ENCODE data around the gene ABHD17A.

The ABHD17A gene

DNA sequence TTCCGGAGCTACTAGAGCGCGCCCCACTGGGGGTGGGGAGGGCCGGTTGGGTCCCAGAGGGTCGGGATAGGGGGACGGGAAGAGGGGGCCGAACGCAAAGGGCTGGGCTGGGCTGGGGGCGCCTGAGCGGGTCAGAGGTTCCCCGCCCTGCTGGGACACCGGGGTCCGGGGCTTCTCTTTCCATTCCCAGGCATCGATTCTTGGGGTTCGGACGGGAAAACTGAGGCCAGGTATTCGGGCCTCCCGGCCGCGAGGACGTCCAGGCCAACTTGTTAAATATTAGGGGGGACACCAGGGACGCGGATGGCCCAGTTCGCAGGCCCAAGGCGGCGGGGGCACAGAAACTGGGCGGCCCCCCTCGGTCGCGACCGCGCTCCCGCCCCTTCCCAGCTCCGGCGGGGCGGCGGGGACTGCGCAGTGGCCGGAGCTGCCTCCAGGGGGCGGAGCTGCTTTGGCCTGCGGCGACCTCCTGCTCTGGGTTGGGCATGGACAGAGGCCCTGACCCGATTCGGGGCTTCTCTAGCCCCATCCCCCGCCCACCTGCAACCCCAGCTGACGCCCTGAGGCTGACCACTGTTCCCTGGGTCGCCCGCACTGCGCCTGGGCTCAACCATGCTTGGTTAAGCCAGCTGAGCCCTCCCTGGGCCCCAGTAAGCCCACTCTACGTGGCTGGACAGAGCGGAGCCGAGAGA is 20.7 kb downstream of the ABHD17A start:
- DNase-seq (ENCODE audit: low read depth, low spot score), result no peak

DNA sequence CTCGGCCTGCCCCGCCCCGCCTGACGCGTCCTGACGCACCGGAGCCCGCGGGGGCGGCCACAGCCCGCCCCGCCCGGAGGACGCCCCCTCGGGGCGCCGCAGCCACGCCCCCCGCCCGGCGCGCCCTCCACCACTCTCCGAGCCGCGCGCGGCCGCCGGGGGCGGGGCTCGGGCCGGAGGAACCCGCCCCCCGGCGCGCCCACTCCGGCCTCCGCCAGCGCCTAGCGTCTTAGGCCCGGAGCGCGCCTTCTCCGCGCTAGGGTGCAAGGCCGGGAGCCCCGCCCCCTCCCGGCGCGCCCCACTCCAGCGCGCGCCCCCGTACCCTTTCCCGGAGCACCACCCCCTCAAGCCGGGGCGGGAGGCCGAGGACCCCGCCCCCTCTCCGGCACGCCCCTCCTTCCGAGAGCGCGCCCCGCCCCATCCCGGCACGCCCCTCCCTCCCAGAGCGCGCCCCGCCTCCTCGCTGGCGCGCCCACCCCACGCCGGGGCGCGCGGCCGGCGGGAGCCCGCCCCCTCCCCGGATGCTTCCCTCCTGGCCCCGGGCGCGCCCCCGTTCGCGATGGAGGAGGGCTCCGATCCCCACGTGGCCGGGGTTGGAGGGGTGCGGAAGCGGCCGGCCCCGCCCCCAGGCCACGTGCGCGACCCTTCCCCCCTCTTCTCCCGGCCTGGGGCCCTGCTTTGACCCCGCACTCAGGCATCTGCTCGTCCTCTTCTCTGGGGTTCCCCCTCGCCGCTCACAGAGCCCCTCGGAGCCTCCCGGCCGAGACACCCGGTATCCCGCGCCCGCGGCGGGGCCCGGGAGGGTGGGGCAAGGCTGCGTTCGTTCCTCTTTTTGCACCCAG is 21.4 kb downstream of the ABHD17A start:
- DNase-seq (ENCODE audit: low read depth, low spot score), result peak; percentile 78

DNA sequence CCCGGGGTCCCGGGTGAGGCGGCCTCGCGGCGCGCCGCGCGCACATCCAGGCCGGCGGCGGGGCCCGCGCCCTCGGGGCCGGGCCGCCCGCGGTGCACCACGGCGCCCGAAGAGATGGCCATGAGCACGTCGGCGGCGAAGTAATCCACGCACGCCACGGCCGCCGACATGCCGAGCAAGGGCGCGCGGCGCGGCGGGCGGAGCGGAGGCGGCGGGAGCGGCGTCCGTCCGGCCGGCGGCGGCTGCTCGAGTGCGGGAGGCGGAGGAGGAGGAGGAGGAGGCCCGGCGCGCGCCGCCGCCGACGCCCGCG is 22.0 kb downstream of the ABHD17A start, which contains the start of gene KLF16:
Gene KLF16, minus strand, starts transcription at position 252 of the 310 bp plus-strand sequence. Its CDS starts 82 bp downstream, at position 170.
- DNase-seq (ENCODE audit: low read depth, low spot score), result no peak

DNA sequence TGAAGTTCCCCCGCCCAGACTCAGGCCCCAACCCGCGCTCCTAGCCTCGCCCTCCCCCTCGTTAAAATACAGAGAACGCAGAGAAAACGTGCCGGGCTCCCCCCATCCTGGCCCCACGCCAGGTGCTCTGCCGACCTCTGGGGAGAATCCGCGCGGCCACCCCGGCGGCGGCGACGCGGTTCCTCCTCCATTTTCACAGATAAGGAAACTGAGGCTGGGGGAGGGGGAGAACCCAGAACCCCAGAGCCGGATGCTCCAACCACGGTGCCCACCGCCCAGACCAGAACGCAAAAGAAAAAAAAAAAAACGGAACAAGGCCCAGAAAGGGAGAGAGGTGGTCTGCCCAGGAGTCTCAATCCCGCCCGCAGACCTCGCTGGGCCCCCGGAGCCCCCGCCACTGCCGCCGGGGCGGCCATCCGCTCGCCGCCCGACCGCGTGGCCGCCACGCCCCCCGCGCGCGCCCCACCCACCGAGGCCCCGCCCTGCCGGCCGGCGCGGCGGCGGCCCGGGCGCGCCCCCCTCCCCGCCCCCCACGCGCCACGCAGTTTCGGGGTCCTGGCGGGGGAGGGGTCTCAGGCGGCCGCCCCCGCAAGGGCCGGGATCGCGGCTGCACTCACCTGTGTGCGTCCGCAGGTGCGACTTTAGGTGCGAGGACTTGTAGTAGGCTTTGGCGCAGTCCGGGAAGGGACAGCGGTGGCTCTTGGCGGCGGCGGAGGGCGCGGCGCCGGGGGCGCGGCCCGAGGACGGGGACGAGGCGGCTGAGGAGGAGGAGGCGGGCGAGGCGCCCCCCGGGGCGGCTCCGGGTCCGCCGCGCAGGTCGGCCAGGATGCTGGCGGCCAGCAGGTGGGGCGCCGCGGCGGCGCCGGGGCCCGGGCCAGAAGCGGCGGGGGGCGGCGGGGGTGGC is 22.6 kb downstream of the ABHD17A start:
- no peak for DNase-seq (ENCODE audit: low read depth, low spot score)

DNA sequence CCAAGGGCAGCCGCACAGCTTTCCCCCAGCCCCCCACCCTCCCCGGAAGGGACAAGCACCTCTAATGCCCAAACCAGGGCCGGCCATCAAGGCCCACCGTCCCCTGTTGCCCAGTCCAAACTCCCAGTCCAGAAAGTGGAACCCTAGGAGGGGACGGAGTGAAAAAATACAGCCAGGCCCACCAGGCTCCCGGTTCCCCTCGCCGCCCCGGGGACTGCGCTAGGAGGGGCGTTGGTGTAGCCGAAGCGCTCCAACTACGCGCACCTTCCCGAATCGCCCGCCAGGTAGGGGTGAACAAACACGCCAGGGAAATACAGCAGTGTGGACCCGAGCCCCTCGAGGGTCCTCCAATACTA is 23.2 kb downstream of the ABHD17A start:
- DNase-seq (ENCODE audit: low read depth, low spot score), result no peak

DNA sequence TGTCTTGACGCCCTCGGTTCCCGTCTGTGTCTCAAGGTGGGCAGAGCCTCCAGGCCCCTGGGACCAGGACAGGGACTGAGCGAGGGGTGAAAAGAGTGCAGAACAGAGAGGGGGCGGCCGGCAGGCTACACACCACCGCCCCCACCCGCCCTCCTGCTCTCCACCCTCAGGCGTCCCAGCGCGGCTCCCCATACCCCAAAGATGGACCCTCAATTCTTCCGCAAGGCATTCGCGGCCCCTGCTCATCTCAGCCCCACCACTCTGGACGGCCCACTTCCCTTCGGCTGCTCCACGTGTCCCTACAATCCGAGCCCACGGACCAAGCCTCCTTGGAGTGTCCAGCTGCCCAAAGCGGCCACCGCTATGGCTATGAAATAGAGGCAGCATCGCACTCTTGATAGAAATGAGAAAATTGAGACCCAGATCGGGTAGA is 23.7 kb downstream of the ABHD17A start:
- no peak for DNase-seq (ENCODE audit: low read depth, low spot score)

DNA sequence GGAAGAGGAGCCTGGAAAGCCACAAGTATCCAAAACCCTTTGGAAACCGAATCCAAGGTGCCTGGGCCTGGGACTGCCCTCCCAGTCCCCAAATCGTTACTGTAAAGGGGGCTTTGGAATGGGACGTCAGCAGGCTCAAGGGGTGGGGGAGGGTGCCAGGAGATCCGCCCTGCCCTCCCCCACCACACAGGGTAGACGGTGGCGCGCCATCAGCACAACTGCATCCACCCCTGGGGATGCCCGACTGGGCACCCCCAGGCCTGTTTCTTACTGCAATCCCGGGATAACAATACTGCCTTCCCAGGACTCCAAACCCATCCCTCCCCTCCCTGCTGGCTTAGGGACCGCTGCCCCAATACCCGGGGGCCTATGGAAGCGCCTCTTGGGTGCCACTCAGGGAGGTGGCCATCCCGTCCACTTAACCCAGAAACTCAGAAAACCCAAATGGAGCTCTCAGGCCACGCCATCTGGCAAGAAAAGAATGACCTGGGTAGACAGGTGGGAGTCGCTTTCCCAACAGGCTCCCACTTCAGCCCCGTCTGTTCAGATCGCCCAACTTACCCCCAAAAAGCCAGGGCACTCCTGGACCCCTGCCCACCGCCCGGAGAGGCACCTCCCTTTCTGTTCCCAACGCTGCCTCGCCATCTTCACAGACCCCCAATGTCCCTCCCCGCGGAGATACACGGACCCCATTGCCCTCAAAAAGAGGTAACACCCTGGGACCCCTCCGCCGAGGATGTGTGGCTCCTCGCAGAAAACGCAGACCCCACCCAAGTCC is 24.3 kb downstream of the ABHD17A start:
- DNase-seq (ENCODE audit: low read depth, low spot score), result no peak

DNA sequence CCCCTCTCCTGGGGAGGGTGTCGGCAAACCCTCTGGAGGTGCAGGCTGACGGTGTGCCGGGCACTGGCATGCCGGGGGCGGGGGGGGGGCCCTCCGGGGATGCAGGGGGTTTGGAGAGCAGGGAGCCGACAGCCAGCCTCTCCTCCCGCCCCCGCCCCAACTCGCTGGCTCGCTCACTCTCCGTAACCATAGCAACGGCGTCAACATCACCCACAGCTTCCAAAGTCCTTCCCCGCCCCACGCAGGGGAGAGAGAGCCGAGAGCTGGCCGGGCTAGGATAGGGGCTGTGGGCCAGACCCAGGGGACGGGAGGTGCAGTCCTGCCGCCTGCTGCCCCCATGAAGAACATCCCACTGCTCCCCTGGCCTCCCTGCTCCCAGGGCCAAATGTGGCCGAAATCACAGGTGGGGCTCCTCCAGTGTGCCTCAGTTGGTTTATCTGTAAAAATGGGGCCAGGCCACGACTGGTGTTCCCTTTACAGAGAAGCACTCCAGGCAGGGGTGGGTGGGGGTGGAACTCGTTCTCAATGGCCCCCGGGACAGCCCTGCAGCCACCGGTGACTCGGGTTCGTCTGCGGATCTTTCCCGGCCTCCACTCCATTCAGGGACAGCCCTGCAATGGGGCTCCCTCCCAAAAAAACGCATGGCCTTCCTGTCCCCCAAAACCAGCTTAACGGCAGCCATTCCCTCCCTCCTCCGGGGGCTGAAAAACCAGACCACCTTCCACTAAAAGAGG is 25.1 kb downstream of the ABHD17A start:
- no peak for DNase-seq (ENCODE audit: low read depth, low spot score)

DNA sequence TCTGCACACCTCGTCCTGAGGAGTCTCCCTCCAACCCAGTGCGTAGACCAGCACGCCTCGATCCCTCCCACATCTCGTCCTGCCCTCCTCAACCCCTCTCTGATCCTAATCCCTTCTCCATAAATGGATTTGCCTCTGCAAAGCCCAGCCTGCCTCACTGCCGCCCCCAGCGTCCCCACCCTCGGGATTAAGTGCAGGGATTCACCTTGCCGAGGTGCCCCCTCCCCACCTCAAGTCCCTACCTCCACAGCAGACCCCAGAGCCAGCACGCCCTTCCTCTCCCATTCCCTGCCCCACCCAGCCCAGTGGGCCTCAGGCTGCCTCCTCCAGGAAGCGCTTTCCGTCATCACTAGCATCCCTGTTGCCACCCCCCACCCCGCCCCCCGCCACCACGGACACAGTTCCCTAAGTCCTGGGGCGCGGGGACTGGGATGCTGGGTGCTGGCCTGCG is 25.9 kb downstream of the ABHD17A start:
- no peak for DNase-seq (ENCODE audit: low read depth, low spot score)

DNA sequence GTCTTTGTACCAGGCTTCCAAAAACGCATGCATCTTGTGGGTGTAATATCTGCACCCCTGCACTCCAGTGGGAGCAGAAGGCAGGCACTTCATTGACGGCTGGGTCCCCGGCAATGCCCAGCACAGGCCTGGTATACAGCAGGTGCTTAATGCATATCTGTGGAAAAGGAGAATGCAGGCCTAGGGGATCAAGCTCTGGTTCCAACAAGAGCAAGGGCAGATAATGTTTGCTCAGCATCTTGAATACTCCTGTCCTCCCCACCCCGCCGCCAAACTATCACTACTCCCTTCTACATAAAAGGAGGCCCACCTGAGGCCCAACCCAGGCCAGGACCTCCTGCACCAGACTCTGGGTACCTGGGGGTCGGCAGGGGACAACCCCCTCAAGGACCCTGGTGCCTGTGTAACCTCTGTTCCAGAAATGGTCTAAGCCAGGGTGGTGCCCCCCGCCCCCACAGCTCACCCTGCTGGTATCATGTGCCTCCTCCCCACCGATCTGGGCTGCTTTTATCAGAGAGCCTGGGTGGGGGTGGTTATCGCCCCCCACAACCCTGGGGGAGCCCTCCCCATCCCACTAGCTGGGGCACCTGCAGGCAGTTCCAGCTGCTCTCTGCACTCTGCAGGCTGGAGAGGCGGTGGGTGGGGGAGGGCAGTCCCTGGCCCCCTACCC is 26.7 kb downstream of the ABHD17A start:
- no peak for DNase-seq (ENCODE audit: low read depth, low spot score)

DNA sequence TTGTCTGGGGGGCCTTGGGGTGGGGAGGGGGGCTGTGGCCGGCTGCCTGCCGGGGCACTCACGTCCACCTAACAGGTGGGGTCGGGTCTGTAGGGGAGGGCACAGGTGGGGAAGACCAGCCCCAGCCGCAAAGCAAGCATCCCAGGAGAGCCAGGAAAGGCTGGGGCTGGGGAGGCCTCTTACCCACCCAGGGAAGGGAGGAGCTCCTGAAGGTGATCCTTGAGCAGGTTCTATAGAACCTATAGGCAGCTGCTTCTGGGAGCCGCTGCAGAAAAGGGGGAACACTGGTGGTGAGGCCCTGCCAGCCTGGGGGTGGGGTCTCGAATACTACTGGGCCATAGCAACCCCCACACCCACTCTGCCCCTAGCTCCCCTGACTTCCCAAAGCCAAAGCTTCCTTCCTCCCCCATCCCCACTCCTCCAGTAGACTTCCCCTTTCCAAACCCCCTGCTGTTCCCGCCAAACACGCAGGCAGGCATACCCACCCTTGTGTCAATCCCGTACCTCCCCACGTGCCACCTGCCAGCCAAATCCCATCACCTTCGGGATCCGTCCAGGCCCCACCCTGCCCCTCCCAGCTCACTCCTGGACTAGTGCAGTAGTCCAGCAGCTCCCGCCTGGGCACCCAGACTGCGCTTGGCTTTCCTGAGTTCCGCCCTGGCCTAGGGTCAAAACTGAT is 27.5 kb downstream of the ABHD17A start:
- DNase-seq (ENCODE audit: low read depth, low spot score), result no peak

DNA sequence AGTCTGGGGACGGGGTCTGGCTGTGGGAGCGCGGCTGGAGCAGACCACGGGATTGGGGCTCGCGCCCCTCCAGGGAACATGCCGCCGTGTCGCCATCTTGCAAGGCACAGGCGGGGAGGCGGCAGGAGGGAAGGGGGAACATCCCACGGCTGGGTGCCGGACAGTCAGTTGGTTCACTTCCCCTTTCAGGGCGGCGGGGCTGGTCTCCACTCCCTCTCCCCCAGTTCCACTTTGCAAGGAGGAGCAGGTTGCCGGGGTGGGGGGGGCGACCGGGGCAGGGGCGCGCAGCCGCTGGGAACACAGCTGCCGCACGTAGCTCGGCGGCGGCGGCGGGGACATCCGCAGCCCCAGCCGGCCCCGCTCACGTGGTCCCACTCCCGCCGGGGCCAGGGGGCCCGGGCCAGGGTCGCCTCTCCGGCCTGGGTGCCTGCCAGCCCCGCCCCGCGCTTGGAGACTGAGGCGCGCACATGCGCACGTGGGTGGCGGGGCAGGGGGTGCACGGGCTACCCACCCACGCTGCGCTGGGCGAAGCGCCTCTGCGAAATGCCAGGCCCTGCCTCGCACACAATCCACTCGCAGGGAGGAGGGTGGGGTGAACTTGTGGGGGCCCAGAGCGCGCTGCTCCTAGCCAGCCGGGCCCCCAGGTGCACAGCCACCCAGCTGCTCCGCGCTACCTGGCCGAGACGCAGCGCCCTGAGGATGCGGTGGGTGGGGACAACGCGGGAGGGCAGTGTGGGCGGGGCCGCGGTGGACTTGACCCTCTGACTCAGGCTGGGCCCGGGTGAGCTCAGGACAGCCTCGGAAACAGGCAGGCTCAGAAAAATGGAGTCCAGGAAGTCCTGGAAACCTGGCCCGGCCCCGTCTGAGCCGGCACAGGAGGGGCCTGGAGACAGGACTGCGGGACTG is 28.3 kb downstream of the ABHD17A start:
- no peak for DNase-seq (ENCODE audit: low read depth, low spot score)

DNA sequence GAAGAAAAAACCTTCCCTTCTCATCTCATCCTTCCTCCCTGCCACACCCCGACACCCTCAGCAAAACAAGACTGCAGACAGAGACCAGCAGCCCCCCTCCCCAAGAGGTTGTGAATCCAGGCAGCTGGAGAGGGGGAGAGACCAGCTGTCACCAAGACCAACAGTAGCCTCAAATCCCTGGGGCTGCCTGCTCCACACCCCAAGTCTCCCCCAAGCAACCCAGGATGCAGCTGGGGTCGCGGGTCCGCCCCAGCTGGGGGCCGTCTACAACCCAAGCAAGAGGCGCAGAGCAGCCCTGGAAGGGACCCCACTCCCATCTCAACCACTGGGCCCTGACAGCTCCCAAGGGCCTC is 29.0 kb downstream of the ABHD17A start:
- DNase-seq (ENCODE audit: low read depth, low spot score), result no peak

DNA sequence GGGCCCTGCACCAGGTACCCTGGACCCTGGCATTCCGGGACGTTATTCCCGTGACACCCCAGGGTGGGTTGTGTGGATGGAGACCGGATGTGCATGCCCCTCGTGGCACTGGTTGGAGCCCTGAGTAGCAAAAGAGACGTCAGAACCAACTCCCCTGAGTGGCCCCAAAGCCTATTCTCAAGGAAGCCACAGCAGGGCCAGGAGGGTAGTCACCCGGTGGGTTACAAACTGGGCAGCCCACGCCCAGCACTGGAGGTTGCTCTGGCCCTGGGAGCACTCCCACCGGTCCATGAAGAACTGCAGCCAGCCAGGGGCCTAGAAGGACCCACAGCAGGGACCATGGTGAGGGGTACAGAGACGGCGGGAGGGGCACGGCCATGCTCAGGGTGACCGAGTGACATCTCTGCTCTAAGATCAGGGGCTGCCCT is 29.5 kb downstream of the ABHD17A start:
- DNase-seq (ENCODE audit: low read depth, low spot score), result no peak

DNA sequence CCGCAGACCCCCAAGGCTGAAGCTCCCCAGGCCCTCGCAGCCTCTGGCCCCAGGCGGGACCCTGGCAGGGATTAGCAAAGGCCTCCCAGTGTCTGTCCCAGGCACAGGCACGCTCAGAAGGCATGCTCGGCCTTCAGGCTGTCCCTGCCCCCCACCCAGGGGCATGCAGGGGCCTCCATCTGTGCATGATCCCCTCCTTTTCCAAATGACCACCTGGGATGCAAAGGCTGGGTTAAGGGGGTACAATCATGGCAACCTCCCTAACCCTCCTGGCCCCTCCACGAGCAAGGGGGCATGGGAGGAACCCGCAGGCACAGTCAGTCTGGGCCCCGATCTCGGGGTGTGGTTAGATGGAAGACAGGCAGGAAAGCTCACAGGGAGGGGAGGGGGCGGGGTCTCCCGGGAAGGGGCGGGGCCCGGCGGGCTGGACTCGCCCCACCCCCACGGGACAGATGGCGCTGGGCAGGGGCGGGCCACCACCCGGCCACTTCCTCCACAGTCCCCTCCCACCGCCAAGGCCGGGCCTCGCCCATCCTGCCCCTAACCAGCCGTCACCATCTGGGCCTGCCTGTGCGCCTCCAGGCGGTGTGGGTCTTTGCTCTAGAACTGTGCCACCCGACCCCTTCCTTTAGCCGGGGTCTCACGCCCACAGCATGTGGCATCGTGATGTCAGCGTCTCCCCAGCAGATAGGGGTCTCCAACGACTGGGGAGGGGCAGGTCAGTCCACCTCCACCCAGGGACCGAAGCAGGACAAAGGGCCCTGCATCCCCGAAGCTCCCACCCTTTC is 30.1 kb downstream of the ABHD17A start:
- DNase-seq (ENCODE audit: low read depth, low spot score), result no peak

DNA sequence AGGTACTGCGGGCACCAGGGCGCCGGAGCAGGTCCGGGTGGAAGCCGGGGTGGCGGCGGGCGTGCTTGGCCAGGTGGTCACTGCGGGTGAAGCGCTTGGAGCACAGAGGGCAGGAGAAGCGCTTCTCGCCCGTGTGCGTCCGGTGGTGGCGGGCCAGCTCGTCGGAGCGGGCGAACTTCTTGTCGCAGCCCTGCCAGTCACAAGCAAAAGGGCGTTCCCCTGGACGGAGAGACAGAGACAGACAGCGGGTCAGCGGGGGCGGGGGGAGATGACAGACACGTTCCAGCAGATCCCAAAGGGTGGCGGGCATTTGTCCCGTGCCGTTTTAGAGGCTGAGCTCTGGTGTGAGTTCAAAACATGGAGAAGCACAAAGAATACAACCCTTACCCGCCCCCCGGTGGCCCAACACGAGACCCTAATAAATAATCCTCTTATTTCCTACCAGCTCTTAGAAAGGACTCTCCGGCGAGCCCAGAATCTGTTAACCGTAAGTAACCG is 30.7 kb downstream of the ABHD17A start:
- DNase-seq (ENCODE audit: low read depth, low spot score), result no peak

DNA sequence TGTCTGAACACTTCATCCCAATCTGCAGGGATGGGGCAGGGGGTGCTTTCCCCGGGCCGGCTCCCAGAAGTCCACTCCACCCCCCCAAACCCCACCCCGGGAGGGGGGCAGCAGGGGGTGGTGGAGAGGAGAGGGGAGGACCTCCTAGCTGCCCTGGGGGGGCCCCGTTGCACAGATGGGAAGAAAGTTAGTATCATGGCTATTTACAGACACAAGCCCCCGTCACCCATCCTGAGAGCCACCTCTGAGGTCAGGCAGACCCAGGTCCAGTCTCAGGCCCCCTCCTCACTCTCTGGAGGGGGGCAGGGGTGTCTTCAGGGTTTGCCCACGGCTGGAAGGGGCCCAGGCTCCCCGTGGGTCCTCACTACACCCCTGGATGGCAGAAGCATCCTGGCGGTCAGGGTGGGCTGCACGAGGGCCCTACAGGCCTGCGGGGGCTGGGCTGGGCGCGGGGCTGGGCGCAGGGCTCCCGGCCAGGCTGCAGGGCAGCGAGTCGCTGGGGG is 31.2 kb downstream of the ABHD17A start:
- DNase-seq (ENCODE audit: low read depth, low spot score), result no peak

All from smooth muscle cell of the brain vasculature (primary cell).